Fibroblast of lung (primary cell): ENCODE data around the gene MKI67. TPM values are rescaled to one million over a fixed set of nuclear protein-coding genes. Genes with fewer than 3 reads are reported as not detected.

Experiments used
- DNase-seq, 2 donors: peaks; one replicate each; pipeline versions ENCODE4 v3.0.0 to v3.0.0-alpha.2; 2010; ENCODE audit warnings: low read depth in 2 of 2
- H2AFZ ChIP-seq: 2 replicates; pipeline ENCODE4 v1.5.1; 2012; ENCODE audit warnings: low read length, control low read depth, inconsistent platforms
- H3K27ac ChIP-seq: 2 replicates; pipeline ENCODE4 v1.5.1; 2011; ENCODE audit warnings: low read length, control low read depth; ENCODE audit not compliant: insufficient read depth
- H3K27me3 ChIP-seq: 2 replicates; pipeline ENCODE4 v1.5.1; 2011; ENCODE audit warnings: mild to moderate bottlenecking, low read length; ENCODE audit not compliant: control insufficient read depth, insufficient read depth
- H3K36me3 ChIP-seq: 2 replicates; pipeline ENCODE4 v1.5.1; 2011; ENCODE audit warnings: low read length; ENCODE audit not compliant: control insufficient read depth, insufficient read depth
- H3K4me1 ChIP-seq: 2 replicates; pipeline ENCODE4 v1.5.1; 2011; ENCODE audit warnings: low read length; ENCODE audit not compliant: control insufficient read depth, insufficient read depth; ENCODE audit errors: extremely low read depth
- H3K4me2 ChIP-seq: 2 replicates; pipeline ENCODE4 v1.5.1; 2011; ENCODE audit warnings: low read length, control low read depth; ENCODE audit not compliant: insufficient read depth; ENCODE audit errors: extremely low read depth
- H3K4me3 ChIP-seq, 4 experiments: fragments of 200-600 bp in 1 of 4; sonication (generic) in 1 of 4; replicated peaks in 1 of 4; 2 replicates each; pipeline ENCODE4 v1.5.1; 2011 to 2016; ENCODE audit warnings: low read length in 4 of 4, low read depth in 3 of 4, mild to moderate bottlenecking in 3 of 4, control low read depth in 2 of 4, inconsistent platforms in 1 of 4, mixed read lengths in 1 of 4; ENCODE audit not compliant: insufficient read depth in 1 of 4; ENCODE audit errors: control extremely low read depth in 1 of 4
- H3K79me2 ChIP-seq: 2 replicates; pipeline ENCODE4 v1.5.1; 2012; ENCODE audit warnings: mild to moderate bottlenecking, low read length, inconsistent platforms; ENCODE audit not compliant: control insufficient read depth, insufficient read depth
- H3K9ac ChIP-seq: 2 replicates; pipeline ENCODE4 v1.5.1; 2011; ENCODE audit warnings: mild to moderate bottlenecking, low read length, control low read depth; ENCODE audit not compliant: insufficient read depth
- H3K9me3 ChIP-seq: 2 replicates; pipeline ENCODE4 v1.5.1; 2012; ENCODE audit warnings: low read depth, low read length; ENCODE audit not compliant: control insufficient read depth, insufficient read depth
- H4K20me1 ChIP-seq: 2 replicates; pipeline ENCODE4 v1.5.1; 2011; ENCODE audit warnings: low read length; ENCODE audit not compliant: control insufficient read depth, insufficient read depth; ENCODE audit errors: extremely low read depth
- CTCF ChIP-seq, 2 donors: IDR thresholded peaks in 1 of 2; conservative IDR thresholded peaks in 1 of 2; 1 replicate in 1 of 2; 2 replicates in 1 of 2; pipeline ENCODE4 v1.5.1; 2011 to 2012; ENCODE audit warnings: low read length in 2 of 2, control low read depth in 1 of 2, inconsistent platforms in 1 of 2, low read depth in 1 of 2, mild to moderate bottlenecking in 1 of 2
- EZH2 ChIP-seq: IDR thresholded peaks from 2 replicates; pipeline ENCODE4 v1.5.1; 2012; ENCODE audit warnings: low read length, control low read depth, mild to moderate bottlenecking; ENCODE audit errors: missing control alignments
- polyA plus RNA-seq, 2 donors: library from polyadenylated mRNA; depleted of rRNA in 1 of 2; stranded (reverse) in 1 of 2; unstranded in 1 of 2; fragments of >200 nt; gene quantifications; 2 replicates each; pipeline ENCODE4 v1.2.1, GENCODE V29; 2011 to 2012; ENCODE audit warnings: missing spikeins in 1 of 2
- total RNA-seq: library from RNA; depleted of rRNA; stranded (reverse); fragments of >200 nt; gene quantifications from 2 replicates; pipeline ENCODE4 v1.2.1, GENCODE V29; 2014

MKI67 gene
- total and polyA plus RNA-seq, 2 donors (not counting 1 experiment from before 2014, with no cell fraction given): 4.3 to 6.4 TPM

GRCh38 chr10:128047991-128048818 is 78.0 kb downstream of the MKI67 start:
- Histone ChIP-seq H4K20me1 (no peaks in the 10 kb centered on the region), H3K27ac (no peak overlapping the region), H3K36me3 (no peaks in the 10 kb centered on the region), H3K4me1 (no peaks in the 10 kb centered on the region), H3K27me3 (no peaks in the 10 kb centered on the region), H3K4me2 (peak overlapping the region; percentile 3), H3K79me2 (no peaks in the 10 kb centered on the region), H3K9me3 (no peaks in the 10 kb centered on the region), H3K9ac (no peak overlapping the region), H3K4me3 (no peak overlapping the region), H2AFZ (no peak overlapping the region)
- DNase-seq: peak; percentile 64 to 69
- TF ChIP-seq CTCF (conservative IDR thresholded peaks at IDR 0.05 in 1 of 2, IDR thresholded peaks at IDR 0.05 in 1 of 2; ENCODE audit: low read depth in 1 of 2, low read length in 2 of 2) (no peak), EZH2 (no peak)

GRCh38 chr10:128047351-128047750 is 78.9 kb downstream of the MKI67 start:
- no peak overlapping the region for H3K9ac ChIP-seq
- TF ChIP-seq EZH2 (no peak), CTCF (conservative IDR thresholded peaks at IDR 0.05 in 1 of 2, IDR thresholded peaks at IDR 0.05 in 1 of 2; ENCODE audit: low read depth in 1 of 2, low read length in 2 of 2) (no peak)
- no peaks in the 10 kb centered on the region for H3K9me3 ChIP-seq
- no peak overlapping the region for H2AFZ ChIP-seq
- H3K36me3 ChIP-seq: no peaks in the 10 kb centered on the region
- H3K4me2 ChIP-seq: no peak overlapping the region
- no peaks in the 10 kb centered on the region for H3K4me1 ChIP-seq
- H3K27ac ChIP-seq: no peak overlapping the region
- no peaks in the 10 kb centered on the region for H3K27me3 ChIP-seq
- peak in 1 of 2 donors; percentile 56 for DNase-seq
- H4K20me1 ChIP-seq: no peaks in the 10 kb centered on the region
- H3K4me3 ChIP-seq: no peak overlapping the region
- no peaks in the 10 kb centered on the region for H3K79me2 ChIP-seq

GRCh38 chr10:128046953-128047290 is 79.3 kb downstream of the MKI67 start:
- TF ChIP-seq EZH2: no peak
- Histone ChIP-seq H2AFZ (no peak overlapping the region), H3K4me1 (no peaks in the 10 kb centered on the region), H3K27me3 (no peaks in the 10 kb centered on the region), H4K20me1 (no peaks in the 10 kb centered on the region), H3K4me3 (no peak overlapping the region), H3K27ac (no peak overlapping the region), H3K79me2 (no peaks in the 10 kb centered on the region), H3K4me2 (no peak overlapping the region), H3K9me3 (no peaks in the 10 kb centered on the region), H3K36me3 (no peaks in the 10 kb centered on the region), H3K9ac (no peak overlapping the region)
- DNase-seq: no peak

Other genes starting within 250 kb of the MKI67 start
- not detected in 2 replicates for gene CLRN3, start 233.5 kb downstream of the MKI67 start, total RNA-seq
- not detected in 2 replicates for gene CLRN3, start 233.5 kb downstream of the MKI67 start, polyA plus RNA-seq
- gene PTPRE, start 219.3 kb downstream of the MKI67 start, total RNA-seq: 1.0 and 1.8 TPM in 2 replicates
- gene PTPRE, start 219.3 kb downstream of the MKI67 start, polyA plus RNA-seq: 0.75 and 1.2 TPM in 2 replicates